HFFc6 (cell line): ENCODE data around the gene SS18. TPM values are rescaled to one million over a fixed set of nuclear protein-coding genes. Genes with fewer than 3 reads are reported as not detected.
A peak's percentile ranks its signal among the peaks of the same experiment; 100 is the strongest.

ENCODE experiments used
- DNase-seq: peaks from one replicate; pipeline ENCODE4 v3.0.0-alpha.2; 2018
- H3K27ac Mint-ChIP-seq: 2 replicates; pipeline ENCODE4 v1.8.0; 2020; ENCODE audit warnings: mild to moderate bottlenecking, mixed read lengths
- H3K27me3 Mint-ChIP-seq: 2 replicates; pipeline ENCODE4 v1.8.0; 2021; ENCODE audit warnings: mild to moderate bottlenecking, moderate library complexity, mixed read lengths; ENCODE audit not compliant: insufficient read depth
- H3K36me3 Mint-ChIP-seq: 2 replicates; pipeline ENCODE4 v1.8.0; 2021; ENCODE audit warnings: low read depth, mixed read lengths
- H3K4me1 Mint-ChIP-seq: 2 replicates; pipeline ENCODE4 v1.8.0; 2020; ENCODE audit warnings: low read depth, mixed read lengths
- H3K4me3 Mint-ChIP-seq: 2 replicates; pipeline ENCODE4 v1.8.0; 2020; ENCODE audit warnings: mild to moderate bottlenecking, moderate library complexity, mixed read lengths
- H3K9me3 Mint-ChIP-seq: 2 replicates; pipeline ENCODE4 v1.8.0; 2020; ENCODE audit warnings: mild to moderate bottlenecking, mixed read lengths
- CTCF ChIP-seq: fragments of 200-600 bp; sonication (generic); IDR thresholded peaks from 2 replicates; pipeline ENCODE4 v1.5.0; 2021; ENCODE audit warnings: antibody characterized with exemption, mild to moderate bottlenecking
- total RNA-seq, 6 experiments: library from RNA; stranded (reverse); fragmentation: NEBNext Ultra II Directional; extraction: Animal tissue kit (Norgen Biotek cat#: 25700); gene quantifications; 2 replicates in 1 of 6; 3 replicates in 5 of 6; pipeline ENCODE4 v1.2.3, GENCODE V29; 2021

The SS18 gene
- total RNA-seq, 6 experiments from 2014 or later: 59.6 to 70.1 (median 67.9) TPM

- Mint-ChIP-seq H3K27ac (no peak overlapping the region), H3K36me3 (peaks cover 60% of the 10 kb centered on the region), H3K4me3 (no peak overlapping the region), H3K4me1 (peaks cover 35% of the 10 kb centered on the region), H3K27me3 (no peaks in the 10 kb centered on the region), H3K9me3 (no peaks in the 10 kb centered on the region)
- no peak for TF ChIP-seq CTCF
- DNase-seq: no peak
Observed at GRCh38 chr18:26083099-26083498, 7.3 kb downstream of the SS18 start.

DNA sequence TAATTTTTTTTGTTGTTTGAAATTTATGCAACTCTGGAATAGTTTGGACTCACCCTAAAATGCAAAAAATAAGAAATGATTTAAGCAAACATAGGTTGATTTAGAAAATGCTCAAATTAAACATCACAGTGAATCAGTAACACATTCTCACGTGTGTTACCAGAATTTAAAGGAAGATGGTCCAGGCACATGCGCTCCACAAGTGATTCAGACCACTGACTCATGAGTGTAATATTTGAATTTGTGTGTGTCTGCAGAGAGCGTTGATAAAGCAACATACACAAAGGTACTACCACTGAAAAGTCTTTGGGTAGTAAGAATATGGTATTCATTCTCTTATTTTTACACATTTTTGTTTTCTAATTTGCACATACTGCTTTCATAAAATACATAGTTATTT, 7.9 kb downstream of the SS18 start:
- H3K4me1 Mint-ChIP-seq: peaks cover 29% of the 10 kb centered on the region
- H3K27ac Mint-ChIP-seq: no peak overlapping the region
- peak; percentile 41 for DNase-seq
- no peak for TF ChIP-seq CTCF
- no peak overlapping the region for H3K4me3 Mint-ChIP-seq
- H3K36me3 Mint-ChIP-seq: peaks cover 66% of the 10 kb centered on the region
- no peaks in the 10 kb centered on the region for H3K9me3 Mint-ChIP-seq
- no peaks in the 10 kb centered on the region for H3K27me3 Mint-ChIP-seq

- Mint-ChIP-seq H3K27ac (no peak overlapping the region), H3K4me1 (peaks cover 32% of the 10 kb centered on the region), H3K4me3 (no peak overlapping the region), H3K9me3 (no peaks in the 10 kb centered on the region), H3K36me3 (peaks cover 70% of the 10 kb centered on the region), H3K27me3 (peaks cover 2% of the 10 kb centered on the region; the same call in 1 of the 2 replicates)
- DNase-seq: no peak
- TF ChIP-seq CTCF: no peak
Observed at GRCh38 chr18:26074246-26074645, 16.2 kb downstream of the SS18 start.

GRCh38 chr18:26073758-26074157, 16.7 kb downstream of the SS18 start:
- H3K4me1 Mint-ChIP-seq: peaks cover 32% of the 10 kb centered on the region
- no peak for TF ChIP-seq CTCF
- H3K36me3 Mint-ChIP-seq: peaks cover 70% of the 10 kb centered on the region
- no peaks in the 10 kb centered on the region for H3K9me3 Mint-ChIP-seq
- 0 out of 2 replicates have a peak overlapping the region, but pooled peaks have one; percentile 5 for H3K27ac Mint-ChIP-seq
- no peak overlapping the region for H3K4me3 Mint-ChIP-seq
- no peak for DNase-seq
- H3K27me3 Mint-ChIP-seq: peaks cover 2% of the 10 kb centered on the region; the same call in 1 of the 2 replicates

GRCh38 chr18:26071725-26072124, 18.7 kb downstream of the SS18 start:
- Mint-ChIP-seq H3K4me3 (no peak overlapping the region), H3K9me3 (no peaks in the 10 kb centered on the region), H3K36me3 (peaks cover 65% of the 10 kb centered on the region), H3K27me3 (peaks cover 2% of the 10 kb centered on the region; the same call in 1 of the 2 replicates), H3K4me1 (peaks cover 32% of the 10 kb centered on the region), H3K27ac (no peak overlapping the region)
- DNase-seq: no peak
- TF ChIP-seq CTCF: no peak

DNA sequence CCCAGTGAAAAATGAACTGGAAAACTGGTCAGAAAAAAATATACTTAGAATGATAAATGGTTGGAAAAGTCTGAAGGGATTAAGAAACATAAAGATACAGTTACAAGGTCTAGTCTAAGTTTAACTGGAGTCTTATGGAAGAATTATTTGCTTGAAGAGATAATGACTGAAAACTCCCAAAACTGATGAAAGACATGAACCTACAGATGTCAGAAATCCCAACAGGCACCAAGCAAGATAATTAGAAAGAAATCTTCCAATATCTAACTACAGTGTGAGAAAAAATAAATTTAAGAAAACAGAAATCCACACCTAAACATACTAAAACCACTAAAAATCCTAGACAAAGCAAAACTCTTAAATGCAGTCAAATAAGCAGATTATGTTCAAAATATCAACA, 19.4 kb downstream of the SS18 start:
- DNase-seq: no peak
- Mint-ChIP-seq H3K27me3 (peaks cover 2% of the 10 kb centered on the region; the same call in 1 of the 2 replicates), H3K9me3 (no peaks in the 10 kb centered on the region), H3K27ac (no peak overlapping the region), H3K4me3 (no peak overlapping the region), H3K36me3 (peaks cover 68% of the 10 kb centered on the region), H3K4me1 (peaks cover 32% of the 10 kb centered on the region)
- no peak for TF ChIP-seq CTCF
